ENCODE data around the gene AIG1. TPM values are rescaled to one million over a fixed set of nuclear protein-coding genes. Genes with fewer than 3 reads are reported as not detected.
"Not testable (repeated sequence)": the region's sequence is repeated elsewhere in the genome, so short reads cannot be mapped to it uniquely, and the experiment has no call there.

AIG1 gene
- total RNA-seq, 1 donor from 2014 or later: 29.6 TPM

DNA sequence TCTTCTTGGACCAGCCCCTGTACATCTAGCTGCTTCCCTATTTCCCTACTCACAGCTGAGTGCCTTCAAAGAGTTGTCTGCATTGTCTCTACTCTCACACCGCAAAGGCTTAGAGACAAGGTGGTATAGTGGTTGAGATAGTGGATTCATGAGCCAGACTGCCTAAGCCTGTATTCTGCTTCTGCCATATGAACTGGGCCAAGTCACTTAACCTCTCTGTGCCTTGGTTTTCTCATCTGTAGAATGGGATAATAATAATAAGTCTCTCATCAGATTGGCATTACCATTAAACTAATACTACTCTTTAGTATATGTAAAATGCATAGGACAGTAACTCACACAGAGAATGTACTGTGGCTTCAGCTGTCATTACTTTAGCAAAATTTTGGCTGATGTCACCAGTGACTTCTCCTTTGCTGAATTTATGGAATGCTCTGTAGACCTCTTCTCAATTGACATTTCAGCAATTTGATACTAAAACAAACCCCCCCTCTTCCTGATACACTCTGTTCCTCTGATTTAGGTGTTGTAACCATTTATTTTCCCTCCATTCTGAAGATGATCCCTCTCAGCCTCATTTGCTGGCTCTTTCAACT lies 233.7 kb downstream of the AIG1 start:
- Histone ChIP-seq H3K36me3 (no peaks in the 10 kb centered on the region), H3K9me3 (no peaks in the 10 kb centered on the region), H3K27me3 (ENCODE audit: low read depth) (no peaks in the 10 kb centered on the region), H3K27ac (no peak overlapping the region), H3K4me3 (no peak overlapping the region), H3K4me1 (no peaks in the 10 kb centered on the region)
- TF ChIP-seq, protein P1, sequence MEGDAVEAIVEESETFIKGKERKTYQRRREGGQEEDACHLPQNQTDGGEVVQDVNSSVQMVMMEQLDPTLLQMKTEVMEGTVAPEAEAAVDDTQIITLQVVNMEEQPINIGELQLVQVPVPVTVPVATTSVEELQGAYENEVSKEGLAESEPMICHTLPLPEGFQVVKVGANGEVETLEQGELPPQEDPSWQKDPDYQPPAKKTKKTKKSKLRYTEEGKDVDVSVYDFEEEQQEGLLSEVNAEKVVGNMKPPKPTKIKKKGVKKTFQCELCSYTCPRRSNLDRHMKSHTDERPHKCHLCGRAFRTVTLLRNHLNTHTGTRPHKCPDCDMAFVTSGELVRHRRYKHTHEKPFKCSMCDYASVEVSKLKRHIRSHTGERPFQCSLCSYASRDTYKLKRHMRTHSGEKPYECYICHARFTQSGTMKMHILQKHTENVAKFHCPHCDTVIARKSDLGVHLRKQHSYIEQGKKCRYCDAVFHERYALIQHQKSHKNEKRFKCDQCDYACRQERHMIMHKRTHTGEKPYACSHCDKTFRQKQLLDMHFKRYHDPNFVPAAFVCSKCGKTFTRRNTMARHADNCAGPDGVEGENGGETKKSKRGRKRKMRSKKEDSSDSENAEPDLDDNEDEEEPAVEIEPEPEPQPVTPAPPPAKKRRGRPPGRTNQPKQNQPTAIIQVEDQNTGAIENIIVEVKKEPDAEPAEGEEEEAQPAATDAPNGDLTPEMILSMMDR (IDR thresholded peaks at IDR 0.05): no peak
- ATAC-seq: no peak
- no peak for DNase-seq
- intact Hi-C loops (cut with DNase I): no loop called here

DNA sequence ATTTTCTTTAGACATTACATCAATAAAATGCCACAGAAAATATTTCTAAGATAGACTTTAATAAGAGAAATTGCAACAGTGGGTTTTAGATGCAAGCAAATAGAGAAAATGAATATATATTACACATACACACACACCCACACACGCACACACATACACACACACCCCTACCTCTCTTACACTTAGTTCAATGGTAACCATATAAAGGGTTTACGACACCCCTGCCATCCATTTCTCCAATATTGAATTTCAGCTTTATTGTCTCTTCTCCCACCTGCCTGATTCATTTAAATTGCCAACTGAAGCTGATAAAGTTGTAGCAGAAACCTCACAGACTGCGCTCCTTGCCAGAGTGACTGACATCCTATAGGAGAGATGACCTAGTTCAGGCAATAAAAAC lies 235.2 kb downstream of the AIG1 start:
- DNase-seq (no peak), ATAC-seq (no peak)
- Histone ChIP-seq H3K4me3 (no peak overlapping the region), H3K27ac (no peak overlapping the region), H3K9me3 (no peaks in the 10 kb centered on the region), H3K36me3 (no peaks in the 10 kb centered on the region), H3K27me3 (ENCODE audit: low read depth) (no peaks in the 10 kb centered on the region), H3K4me1 (no peaks in the 10 kb centered on the region)
- TF ChIP-seq, protein P1 (IDR thresholded peaks at IDR 0.05): no peak
- intact Hi-C loops (cut with DNase I): no loop called here

GRCh38 chr6:143298071-143298470 lies 237.4 kb downstream of the AIG1 start:
- no peaks in the 10 kb centered on the region for H3K9me3 ChIP-seq
- H3K4me3 ChIP-seq: no peak overlapping the region
- H3K4me1 ChIP-seq: no peaks in the 10 kb centered on the region
- ATAC-seq (no peak), DNase-seq (no peak)
- no peaks in the 10 kb centered on the region for H3K36me3 ChIP-seq
- H3K27ac ChIP-seq: no peak overlapping the region
- TF ChIP-seq, protein P1 (IDR thresholded peaks at IDR 0.05): no peak
- H3K27me3 ChIP-seq (ENCODE audit: low read depth): no peaks in the 10 kb centered on the region
- intact Hi-C loops (cut with DNase I): no loop called here

DNA sequence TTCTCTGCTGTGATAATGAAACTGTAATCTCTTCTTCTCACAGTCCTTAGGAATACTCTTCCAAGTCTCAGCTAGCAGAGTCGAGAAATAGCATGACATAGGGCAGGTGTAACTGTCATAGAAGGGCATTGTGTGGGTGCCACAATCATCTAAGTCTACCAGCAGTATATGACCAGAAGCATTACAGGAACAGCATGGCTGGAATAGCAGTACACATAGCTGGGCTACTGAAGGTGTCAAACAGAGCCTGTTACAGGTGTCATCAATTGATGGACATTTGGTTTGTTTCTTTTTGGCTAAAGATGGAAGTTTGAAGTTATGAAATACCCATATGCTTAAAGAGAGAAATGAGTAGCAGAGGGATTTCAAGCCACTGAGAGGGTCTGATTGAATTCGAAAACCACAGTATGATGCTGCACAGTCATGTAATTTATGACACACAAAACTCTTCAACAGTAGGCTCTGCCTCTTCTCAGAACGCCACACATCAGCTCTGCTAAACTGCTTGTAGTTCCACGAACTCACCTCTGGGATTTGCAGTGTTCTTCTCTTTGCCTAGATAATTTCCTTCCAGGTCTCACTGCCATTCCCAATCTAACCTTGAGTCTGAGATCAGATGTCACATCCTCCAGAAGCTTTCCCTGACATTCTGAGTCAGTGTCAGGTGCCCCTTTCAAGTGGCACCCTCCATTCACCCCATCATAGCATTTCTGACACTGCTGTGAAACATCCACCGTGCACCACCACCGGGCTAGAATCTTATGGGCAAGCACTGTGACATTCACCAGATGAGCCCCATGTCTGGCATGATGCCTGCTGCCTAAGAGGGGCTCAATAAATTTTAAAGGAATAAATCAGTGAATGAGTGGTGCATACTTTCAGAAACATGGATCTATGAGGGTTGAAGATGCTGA lies 238.8 kb downstream of the AIG1 start:
- TF ChIP-seq, protein P1 (IDR thresholded peaks at IDR 0.05): no peak
- intact Hi-C loops (cut with DNase I): no loop called here
- no peaks in the 10 kb centered on the region for H3K27me3 ChIP-seq (ENCODE audit: low read depth)
- ATAC-seq (no peak), DNase-seq (no peak)
- H3K4me1 ChIP-seq: no peaks in the 10 kb centered on the region
- H3K4me3 ChIP-seq: no peak overlapping the region
- H3K9me3 ChIP-seq: no peaks in the 10 kb centered on the region
- H3K36me3 ChIP-seq: no peaks in the 10 kb centered on the region
- no peak overlapping the region for H3K27ac ChIP-seq

DNA sequence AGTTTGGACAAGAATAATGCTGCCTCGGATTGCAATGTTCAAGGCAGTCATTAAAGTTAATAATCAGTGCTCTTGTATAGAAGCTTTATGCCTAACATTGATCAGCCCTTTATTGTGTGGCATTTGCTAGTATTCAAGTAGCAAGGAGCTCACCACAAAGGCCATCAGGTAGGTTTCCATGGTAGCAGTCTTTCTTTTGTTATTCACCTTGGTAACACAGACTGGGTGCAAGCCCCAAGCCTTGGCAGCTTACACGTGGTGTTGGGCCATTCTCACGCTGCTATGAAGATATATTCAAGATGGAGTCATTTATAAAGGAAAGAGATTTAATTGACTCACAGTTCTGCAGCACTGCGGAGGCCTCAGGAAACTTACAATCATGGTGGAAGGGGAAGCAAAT lies 240.5 kb downstream of the AIG1 start:
- H3K27me3 ChIP-seq (ENCODE audit: low read depth): no peaks in the 10 kb centered on the region
- intact Hi-C loops (cut with DNase I): no loop called here
- no peak overlapping the region for H3K4me3 ChIP-seq
- no peaks in the 10 kb centered on the region for H3K9me3 ChIP-seq
- TF ChIP-seq, protein P1 (IDR thresholded peaks at IDR 0.05): no peak
- no peaks in the 10 kb centered on the region for H3K4me1 ChIP-seq
- H3K27ac ChIP-seq: no peak overlapping the region
- no peaks in the 10 kb centered on the region for H3K36me3 ChIP-seq
- DNase-seq (no peak), ATAC-seq (no peak)

GRCh38 chr6:143307760-143308159 lies 247.1 kb downstream of the AIG1 start:
- H3K9me3 ChIP-seq; DNase-seq; ATAC-seq; H3K36me3 ChIP-seq; H3K4me3 ChIP-seq; intact Hi-C loops (cut with DNase I); H3K27me3 ChIP-seq (ENCODE audit: low read depth); H3K27ac ChIP-seq; H3K4me1 ChIP-seq: not testable (repeated sequence)

All from lower lobe of right lung (tissue), 2 donors.